Caco-2 (cell line): ENCODE data around the gene E2F1. TPM values are rescaled to one million over a fixed set of nuclear protein-coding genes. Genes with fewer than 3 reads are reported as not detected.
A peak's percentile ranks its signal among the peaks of the same experiment; 100 is the strongest.

ENCODE experiments used
- BruUV-seq: library from RNA; stranded (reverse); fragments of 400-500 nt; replicated peaks from 2 replicates; lab custom pipeline; 2021; lab: Mats Ljungman, UMichigan
- CTCF ChIA-PET: fragments of 300-600 bp; sonication (Branson Sonifier 250); formaldehyde crosslinking; loops from one replicate; lab custom pipeline; 2022; ENCODE audit warnings: antibody characterized with exemption; lab: Charles Lee
- POLR2A ChIA-PET: fragments of 300-600 bp; sonication (Branson Sonifier 250); formaldehyde crosslinking; loops from one replicate; lab custom pipeline; 2022; ENCODE audit warnings: antibody characterized with exemption; lab: Charles Lee
- DNase-seq, 2 experiments: peaks; one replicate each; pipeline versions ENCODE4 v3.0.0 to v3.0.0-alpha.2; 2020 to 2022
- H3K27me3 ChIP-seq: replicated peaks from 2 replicates; pipeline ENCODE4 v1.6.0; 2011; ENCODE audit warnings: low read length; ENCODE audit not compliant: control insufficient read depth, insufficient read depth
- H3K36me3 ChIP-seq: 2 replicates; pipeline ENCODE4 v1.5.1; 2011; ENCODE audit warnings: low read length; ENCODE audit not compliant: control insufficient read depth, insufficient read depth
- H3K4me1 ChIP-seq: fragments of 250-450 bp; sonication (Bioruptor Pico); 2 replicates; pipeline ENCODE4 v1.5.1; 2020; ENCODE audit warnings: mild to moderate bottlenecking
- H3K4me3 ChIP-seq: 2 replicates; pipeline ENCODE4 v1.5.1; 2011; ENCODE audit warnings: low read depth, mild to moderate bottlenecking, control low read depth, low read length
- H3K9me3 ChIP-seq: fragments of 250-450 bp; sonication (Bioruptor Pico); 2 replicates; pipeline ENCODE4 v1.5.1; 2020; ENCODE audit warnings: mild to moderate bottlenecking, moderate library complexity
- H3K27ac Mint-ChIP-seq: one replicate; pipeline ENCODE4 v1.8.0; 2022; ENCODE audit warnings: mixed read lengths; ENCODE audit not compliant: unreplicated experiment
- H3K27me3 Mint-ChIP-seq: one replicate; pipeline ENCODE4 v1.8.0; 2022; ENCODE audit warnings: mixed read lengths; ENCODE audit not compliant: insufficient read depth, unreplicated experiment
- H3K36me3 Mint-ChIP-seq: one replicate; pipeline ENCODE4 v1.8.0; 2022; ENCODE audit warnings: mild to moderate bottlenecking, mixed read lengths; ENCODE audit not compliant: insufficient read depth, unreplicated experiment
- H3K4me1 Mint-ChIP-seq: one replicate; pipeline ENCODE4 v1.8.0; 2022; ENCODE audit warnings: low read depth, mixed read lengths; ENCODE audit not compliant: unreplicated experiment
- H3K4me3 Mint-ChIP-seq: one replicate; pipeline ENCODE4 v1.8.0; 2022; ENCODE audit warnings: mild to moderate bottlenecking, moderate library complexity, mixed read lengths; ENCODE audit not compliant: unreplicated experiment
- H3K9me3 Mint-ChIP-seq: one replicate; pipeline ENCODE4 v1.8.0; 2022; ENCODE audit warnings: mixed read lengths; ENCODE audit not compliant: unreplicated experiment
- CTCF ChIP-seq, 2 experiments: fragments of 200-600 bp in 1 of 2; IDR thresholded peaks; 1 replicate in 1 of 2; 2 replicates in 1 of 2; pipeline versions ENCODE4 v1.5.1 to v1.8.0; 2011 to 2022; ENCODE audit warnings: antibody characterized with exemption in 1 of 2, control low read depth in 1 of 2, inconsistent platforms in 1 of 2, low read depth in 1 of 2, low read length in 1 of 2, mild to moderate bottlenecking in 1 of 2, moderate library complexity in 1 of 2; ENCODE audit not compliant: insufficient read depth in 1 of 2, severe bottlenecking in 1 of 2, unreplicated experiment in 1 of 2
- intact Hi-C: fragments of 100-400 bp; cut with micrococcal nuclease; formaldehyde crosslinking; loops from one replicate; pipeline ENCODE4 v1.10.0; 2022; ENCODE audit not compliant: unreplicated experiment
- total RNA-seq: library from RNA; stranded (reverse); gene quantifications from 2 replicates; pipeline ENCODE4 v1.2.3, GENCODE V29; 2022

E2F1 gene
- total RNA-seq, 1 experiment from 2014 or later = 74.7 TPM

DNA sequence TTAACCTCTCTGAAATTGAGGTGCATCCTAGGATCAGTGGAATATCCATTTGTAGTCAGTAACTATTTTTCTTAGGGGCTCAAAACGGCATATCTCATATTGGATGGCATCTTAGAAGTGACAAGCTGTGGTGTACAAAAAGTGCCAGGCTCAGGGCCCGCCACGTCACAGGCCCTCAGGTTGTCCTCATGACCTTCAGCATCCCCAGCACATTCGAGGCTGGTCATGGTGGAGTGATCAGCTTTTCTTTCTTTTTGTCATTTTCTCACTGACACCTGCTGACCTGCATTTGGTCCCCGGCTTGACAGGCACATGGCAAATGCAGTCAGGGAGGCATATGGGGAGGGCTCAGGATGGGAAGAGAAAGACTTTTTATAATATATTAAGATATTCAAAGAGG is 7.1 kb upstream of the E2F1 start:
- no TSS peak for BruUV-seq
- H3K4me3 ChIP-seq = no peak overlapping the region
- Mint-ChIP-seq H3K27me3 (no peaks in the 10 kb centered on the region), H3K36me3 (no peaks in the 10 kb centered on the region), H3K4me1 (peaks cover 26% of the 10 kb centered on the region), H3K4me3 (no peak overlapping the region), H3K27ac (no peak overlapping the region), H3K9me3 (peaks cover 14% of the 10 kb centered on the region)
- peaks cover 27% of the 10 kb centered on the region for H3K4me1 ChIP-seq
- no peak for TF ChIP-seq CTCF (IDR thresholded peaks at IDR 0.05; ENCODE audit: insufficient read depth in 1 of 2, low read depth in 1 of 2, low read length in 1 of 2, severe bottlenecking in 1 of 2, unreplicated experiment in 1 of 2)
- intact Hi-C loops = no loop called here
- H3K36me3 ChIP-seq = no peaks in the 10 kb centered on the region
- H3K27me3 ChIP-seq = no peaks in the 10 kb centered on the region
- ChIA-PET POLR2A (no interaction called here), CTCF (interaction anchor here (1.4 kb wide), 1 partner anchor 27 kb away, joined by 5 read pairs; the partner anchor contains the start of gene PXMP4)
- no peak for DNase-seq
- H3K9me3 ChIP-seq = peaks cover 4% of the 10 kb centered on the region; the same call in 1 of the 2 replicates

GRCh38 chr20:33689973-33690372 is 3.8 kb upstream of the E2F1 start:
- no peaks in the 10 kb centered on the region for H3K27me3 ChIP-seq
- Mint-ChIP-seq H3K36me3 (peaks cover 8% of the 10 kb centered on the region), H3K27ac (peak overlapping the region; percentile 19), H3K9me3 (no peaks in the 10 kb centered on the region), H3K27me3 (no peaks in the 10 kb centered on the region), H3K4me3 (no peak overlapping the region), H3K4me1 (peaks cover 52% of the 10 kb centered on the region)
- H3K4me3 ChIP-seq = no peak overlapping the region
- H3K36me3 ChIP-seq = no peaks in the 10 kb centered on the region
- H3K9me3 ChIP-seq = no peaks in the 10 kb centered on the region
- DNase-seq = no peak
- H3K4me1 ChIP-seq = peaks cover 47% of the 10 kb centered on the region
- CTCF ChIA-PET = interaction anchor here (0.7 to 1.0 kb wide), 2 partner anchors 42 to 528 kb away, joined by 3 read pairs; partner anchors contain the start of gene ZNF341
- BruUV-seq = no TSS peak
- intact Hi-C loops = loop anchor here (5.0 kb wide), 2 partner anchors 122 to 302 kb away; partner anchors contain the start of genes CHMP4B and RALY
- POLR2A ChIA-PET = interaction anchor here (1.0 kb wide), 1 partner anchor 30 kb away, joined by 7 read pairs; the partner anchor contains the start of gene PXMP4
- no peak for TF ChIP-seq CTCF (IDR thresholded peaks at IDR 0.05; ENCODE audit: insufficient read depth in 1 of 2, low read depth in 1 of 2, low read length in 1 of 2, severe bottlenecking in 1 of 2, unreplicated experiment in 1 of 2)

GRCh38 chr20:33689493-33689892 is 3.3 kb upstream of the E2F1 start:
- no peaks in the 10 kb centered on the region for H3K27me3 ChIP-seq
- no peaks in the 10 kb centered on the region for H3K27me3 Mint-ChIP-seq
- intact Hi-C loops = loop anchor here (5.0 kb wide), 2 partner anchors 123 to 303 kb away; partner anchors contain the start of genes CHMP4B and RALY
- H3K36me3 ChIP-seq = no peaks in the 10 kb centered on the region
- no TSS peak for BruUV-seq
- ChIA-PET CTCF (interaction anchor here (0.5 to 3.2 kb wide), 5 partner anchors 22 to 245 kb away, joined by 3 to 21 read pairs (median 3); partner anchors contain the start of genes ACTL10 and ZNF341), POLR2A (interaction anchor here (1.0 to 1.1 kb wide), 2 partner anchors 31 kb away, joined by 4 to 7 read pairs; partner anchors contain the start of gene PXMP4)
- DNase-seq = no peak
- H3K4me1 Mint-ChIP-seq = peaks cover 53% of the 10 kb centered on the region
- H3K4me3 Mint-ChIP-seq = no peak overlapping the region
- H3K4me3 ChIP-seq = no peak overlapping the region
- no peak for TF ChIP-seq CTCF (IDR thresholded peaks at IDR 0.05; ENCODE audit: insufficient read depth in 1 of 2, low read depth in 1 of 2, low read length in 1 of 2, severe bottlenecking in 1 of 2, unreplicated experiment in 1 of 2)
- peaks cover 12% of the 10 kb centered on the region for H3K36me3 Mint-ChIP-seq
- no peaks in the 10 kb centered on the region for H3K9me3 ChIP-seq
- H3K4me1 ChIP-seq = peaks cover 48% of the 10 kb centered on the region
- H3K9me3 Mint-ChIP-seq = no peaks in the 10 kb centered on the region
- H3K27ac Mint-ChIP-seq = peak overlapping the region; percentile 55
